ENCODE measurements around the gene NRG4.
"Not testable (repeated sequence)": the region's sequence is repeated elsewhere in the genome, so short reads cannot be mapped to it uniquely, and the experiment has no call there.

The NRG4 gene

DNA sequence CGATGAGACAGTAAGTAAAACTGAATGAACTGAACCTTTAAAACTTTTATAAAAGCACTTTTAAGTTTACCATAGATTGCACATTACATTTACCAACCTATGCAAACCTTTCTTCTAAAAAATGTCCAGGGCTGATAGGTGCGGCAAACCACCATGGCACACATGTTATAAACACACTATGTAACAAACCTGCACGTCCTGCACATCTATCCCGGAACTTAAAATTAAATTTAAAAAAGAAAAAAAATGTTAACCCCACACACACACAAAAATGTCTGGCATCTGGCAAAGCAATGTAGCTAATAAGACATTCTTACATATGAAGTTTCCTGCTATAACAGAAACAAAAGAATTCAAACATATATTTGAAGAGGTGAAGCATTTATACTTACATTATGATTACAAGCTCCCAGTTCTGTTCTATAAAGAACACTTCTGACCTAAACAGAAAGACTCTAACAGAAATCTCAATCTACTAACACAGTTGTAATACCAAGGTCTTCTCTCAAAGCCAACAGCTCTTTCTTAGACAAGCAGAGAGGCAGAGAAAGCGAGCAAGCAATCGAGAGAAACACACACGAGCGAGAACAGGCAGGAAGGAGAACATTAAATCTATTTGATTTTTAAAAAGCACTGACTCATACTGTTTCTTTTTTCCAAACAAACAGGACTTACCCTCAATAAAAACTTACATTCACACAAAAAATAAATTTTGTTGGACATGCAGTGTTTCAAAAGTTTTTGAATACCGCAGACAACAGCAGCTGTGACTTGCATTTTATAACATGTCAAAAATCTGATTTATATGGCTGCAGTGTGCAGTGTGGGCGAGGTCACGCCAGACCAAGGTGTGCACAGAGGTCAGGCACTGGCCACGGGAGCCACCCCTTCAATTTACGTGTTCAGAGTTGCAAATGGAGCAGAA, at the start of gene NRG4:
NRG4 (minus strand) TSS at position 798 of the 925 bp plus-strand sequence. CDS start 1,194 bp downstream, outside the sequence.
- DNase-seq (ENCODE audit: low read depth): no peak

- DNase-seq (ENCODE audit: low read depth): no peak
These were observed 49.5 kb upstream of the NRG4 start for GRCh38 chr15:76061700-76062099.

DNA sequence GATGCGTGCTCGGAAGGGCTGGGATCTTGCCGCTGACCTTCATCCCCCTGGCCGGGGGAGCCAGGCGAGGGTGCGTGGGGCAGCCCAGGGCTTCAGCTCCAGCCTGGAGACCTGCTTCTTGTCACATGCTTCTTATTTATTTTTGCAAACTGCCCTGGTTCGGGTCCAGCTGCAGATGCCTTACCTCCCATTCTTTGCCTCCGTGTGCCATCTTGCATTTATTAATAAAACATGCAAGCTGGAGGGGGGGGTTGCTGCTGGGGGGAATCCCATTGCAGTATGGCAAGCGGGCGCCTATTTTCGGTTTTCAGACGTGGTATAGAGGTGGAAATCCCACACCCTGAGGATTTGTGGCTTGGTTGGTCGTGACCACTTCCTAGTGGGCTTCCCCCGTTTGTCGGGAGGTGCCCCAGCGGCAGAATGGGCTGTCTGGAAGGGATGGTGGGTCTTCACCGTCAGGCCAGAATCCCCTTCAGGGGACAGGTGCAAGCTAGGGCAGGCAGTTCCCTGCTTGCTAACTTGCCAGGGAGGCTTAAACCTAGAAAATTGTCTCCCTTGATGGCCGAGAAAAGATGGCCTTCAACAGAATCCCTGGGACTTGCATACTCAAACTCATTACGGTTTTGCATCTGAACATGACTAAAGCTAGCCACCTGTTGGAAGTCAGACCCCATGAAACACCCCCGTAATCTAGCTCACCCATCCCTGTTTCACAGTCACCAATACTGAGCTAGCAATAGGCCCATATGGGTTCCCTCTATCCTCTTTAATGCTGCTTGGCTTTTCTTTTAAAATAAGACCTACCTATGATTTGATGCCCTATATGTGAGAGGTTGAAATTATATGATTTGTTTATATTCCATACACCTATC, 48.1 kb upstream of the NRG4 start:
- DNase-seq (ENCODE audit: low read depth): no peak

GRCh38 chr15:76059320-76060117, 47.3 kb upstream of the NRG4 start, which contains the start of gene TMEM266:
TSS of gene TMEM266 (plus strand) at chr15:76059985. CDS start at chr15:76134264, 74,279 bp downstream.
- DNase-seq (ENCODE audit: low read depth): no peak

- no peak for DNase-seq (ENCODE audit: low read depth)
These were observed 46.6 kb upstream of the NRG4 start for GRCh38 chr15:76058714-76059319.

DNA sequence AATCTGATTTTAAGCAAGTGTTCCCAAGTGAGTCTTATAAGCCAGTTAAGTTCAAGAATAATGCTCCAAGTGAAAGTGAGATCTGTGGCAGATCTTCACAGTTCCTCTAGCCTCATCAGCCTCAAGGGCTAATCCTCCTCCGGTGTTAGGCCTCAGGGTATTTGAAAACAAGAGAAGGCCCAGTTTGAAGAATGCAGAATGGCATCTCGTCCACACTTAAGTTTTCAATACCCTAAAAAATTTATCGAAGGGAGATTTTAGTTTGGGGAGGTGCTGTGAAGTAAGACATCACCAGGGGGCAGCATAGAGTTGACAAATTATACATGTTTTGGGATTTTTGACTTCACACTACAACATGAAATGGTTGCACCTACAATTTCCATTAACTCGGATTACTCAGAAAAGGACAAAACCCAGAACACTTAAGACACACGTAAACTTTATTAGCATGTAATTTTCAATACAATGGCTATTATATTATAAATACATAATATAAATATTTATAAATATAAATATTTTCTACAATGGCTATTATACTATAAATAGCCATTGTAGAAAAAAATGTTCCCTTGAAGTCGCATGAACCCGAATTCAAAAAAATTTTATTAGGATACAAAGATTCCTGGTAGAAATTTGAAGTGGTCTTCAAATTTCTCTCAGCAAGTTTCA, 45.2 kb upstream of the NRG4 start:
- no peak for DNase-seq (ENCODE audit: low read depth)

- DNase-seq (ENCODE audit: low read depth): no peak
These were observed 44.7 kb upstream of the NRG4 start for GRCh38 chr15:76056931-76057330.

DNA sequence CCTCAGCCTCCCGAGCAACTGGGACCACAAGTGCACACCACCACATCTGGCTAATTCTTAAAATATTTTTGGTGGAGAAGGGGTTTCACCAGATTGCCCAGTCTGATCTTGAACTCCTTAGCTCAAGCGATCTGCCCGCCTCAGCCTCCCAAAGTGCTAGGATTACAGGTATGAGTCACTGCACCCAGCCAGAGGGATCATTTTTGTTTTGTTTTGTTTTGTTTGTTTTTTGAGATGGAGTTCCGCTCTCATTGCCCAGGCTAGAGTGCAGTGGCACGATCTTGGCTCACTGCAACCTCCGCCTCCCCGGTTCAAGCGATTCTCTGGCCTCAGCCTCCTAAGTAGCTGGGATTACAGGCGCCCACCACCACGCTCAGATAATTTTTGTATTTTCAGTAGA, 42.0 kb upstream of the NRG4 start:
- DNase-seq (ENCODE audit: low read depth): not testable (repeated sequence)

DNA sequence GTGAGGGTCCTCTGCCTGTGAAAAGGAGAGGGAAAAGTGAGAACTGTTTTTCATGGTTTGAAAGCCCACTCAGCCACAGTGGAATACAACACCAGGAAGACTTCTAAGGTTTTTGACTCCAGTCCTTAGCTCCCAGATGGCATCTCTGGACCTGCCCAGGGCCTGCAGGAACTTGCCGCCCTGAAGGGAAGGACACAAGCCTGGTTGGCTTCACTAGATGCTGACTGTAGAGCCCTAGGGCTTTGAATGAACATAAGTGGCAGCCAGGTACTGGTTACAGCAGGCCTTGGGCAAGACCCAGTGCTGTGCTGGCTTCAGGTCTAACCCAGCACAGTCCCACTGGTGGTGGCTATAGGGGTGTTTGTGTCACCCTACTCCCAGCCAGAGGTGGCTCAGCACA, 26.3 kb upstream of the NRG4 start:
- no peak for DNase-seq (ENCODE audit: low read depth)

- no peak for DNase-seq (ENCODE audit: low read depth)
These were observed 23.4 kb upstream of the NRG4 start for GRCh38 chr15:76035593-76035992.

GRCh38 chr15:76034111-76034510, 21.9 kb upstream of the NRG4 start:
- DNase-seq (ENCODE audit: low read depth): no peak

- no peak for DNase-seq (ENCODE audit: low read depth)
These were observed 21.2 kb upstream of the NRG4 start for GRCh38 chr15:76033438-76033837.

DNA sequence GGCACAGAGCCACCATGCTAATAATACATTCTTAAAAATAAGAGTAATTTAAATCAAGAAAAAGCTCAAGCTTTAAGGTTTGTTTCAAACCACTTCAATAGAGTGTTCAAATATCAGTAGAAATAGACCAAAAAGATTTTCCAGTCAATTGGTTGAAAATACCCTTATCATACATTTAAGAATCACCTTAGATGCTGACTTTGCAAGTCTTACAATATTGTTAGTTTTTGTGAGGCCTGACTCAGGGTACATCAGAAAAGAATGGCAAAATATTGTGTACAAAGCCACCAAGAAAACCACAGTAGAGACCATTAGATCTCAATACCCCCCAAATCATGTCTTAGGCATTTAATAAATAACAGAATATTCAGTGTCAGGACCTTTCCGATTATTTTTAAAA, 19.8 kb upstream of the NRG4 start:
- no peak for DNase-seq (ENCODE audit: low read depth)

- DNase-seq (ENCODE audit: low read depth): no peak
These were observed 12.0 kb upstream of the NRG4 start for GRCh38 chr15:76024021-76024768.

- DNase-seq (ENCODE audit: low read depth): not testable (repeated sequence)
These were observed 1.2 kb upstream of the NRG4 start for GRCh38 chr15:76013470-76013869.

- DNase-seq (ENCODE audit: low read depth): no peak
These were observed 1.6 kb downstream of the NRG4 start for GRCh38 chr15:76010613-76011012.

DNA sequence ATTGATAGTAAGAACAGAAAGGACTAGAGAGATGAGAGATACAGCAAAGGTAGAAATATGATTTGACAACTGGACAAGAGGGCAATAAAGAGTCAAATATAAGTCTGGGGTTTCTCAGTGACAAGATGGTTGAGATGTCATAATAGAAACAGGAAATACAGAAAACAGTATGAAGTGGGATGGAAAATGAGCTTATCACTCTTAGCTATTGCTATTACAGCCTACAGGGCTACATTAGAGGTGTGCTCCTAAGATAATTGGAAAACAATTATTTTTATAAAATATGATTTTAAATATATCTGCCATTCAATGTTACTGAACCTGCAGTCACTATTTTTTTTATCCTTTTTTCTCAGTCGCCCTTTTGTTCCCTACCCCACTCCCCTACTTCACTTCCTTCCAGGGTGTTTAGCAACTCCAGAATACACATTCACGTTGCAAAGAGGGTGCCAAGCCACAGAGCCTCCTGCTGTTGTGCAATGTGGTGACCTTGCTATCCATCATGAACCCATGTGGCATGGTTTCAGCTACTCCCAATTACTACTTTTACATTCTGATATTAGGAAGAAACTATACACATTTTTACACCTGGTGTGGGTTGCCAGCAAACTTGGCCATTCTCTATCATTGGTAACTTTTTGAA, 6.0 kb downstream of the NRG4 start:
- DNase-seq (ENCODE audit: low read depth): no peak

DNA sequence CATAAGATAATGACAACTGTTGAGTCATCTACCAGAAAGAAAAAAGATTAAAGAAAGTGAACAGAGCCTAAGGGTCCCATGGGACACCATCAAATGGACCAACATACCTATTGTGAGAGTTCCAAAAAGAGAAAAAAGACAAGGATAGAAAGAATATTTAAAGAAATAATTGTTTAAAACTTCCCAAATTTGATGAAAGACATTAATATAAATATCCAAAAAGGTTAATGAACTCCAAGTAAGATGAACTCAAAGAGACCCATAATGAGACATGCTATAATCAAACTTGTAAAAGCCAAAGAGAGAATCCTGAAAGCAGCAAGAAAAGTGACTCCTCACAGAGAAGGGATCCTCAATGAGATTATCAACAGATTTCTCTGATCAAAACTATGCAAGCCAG, 8.9 kb downstream of the NRG4 start:
- no peak for DNase-seq (ENCODE audit: low read depth)

- DNase-seq (ENCODE audit: low read depth): no peak
These were observed 16.6 kb downstream of the NRG4 start for GRCh38 chr15:75995611-75996010.

DNA sequence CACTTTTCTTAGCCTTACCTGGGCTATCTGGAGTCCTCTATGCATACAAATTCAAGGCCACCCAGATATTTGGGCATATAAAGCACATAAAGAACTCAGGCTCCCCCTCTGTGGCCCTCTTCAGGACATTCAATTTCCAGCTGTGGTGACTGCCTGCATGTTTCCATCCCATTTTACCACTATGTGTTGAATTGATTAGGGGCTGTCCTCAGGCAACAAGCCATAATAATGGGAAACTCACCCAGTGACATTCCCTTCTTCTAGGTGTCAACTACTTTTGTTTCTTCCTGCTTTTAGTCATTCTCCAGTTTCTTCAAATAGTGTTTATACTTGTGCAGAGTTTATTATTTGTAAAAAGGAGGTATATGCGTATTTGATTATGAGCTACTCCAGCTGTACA, 18.0 kb downstream of the NRG4 start:
- DNase-seq (ENCODE audit: low read depth): no peak
